HFFc6 (cell line): Measurements from ENCODE around the gene OR10K1. TPM values are rescaled to one million over a fixed set of nuclear protein-coding genes. Genes with fewer than 3 reads are reported as not detected.

Source experiments
- DNase-seq: peaks from one replicate; pipeline ENCODE4 v3.0.0-alpha.2; 2018
- H3K27ac Mint-ChIP-seq: 2 replicates; pipeline ENCODE4 v1.8.0; 2020; ENCODE audit warnings: mild to moderate bottlenecking, mixed read lengths
- H3K27me3 Mint-ChIP-seq: 2 replicates; pipeline ENCODE4 v1.8.0; 2021; ENCODE audit warnings: mild to moderate bottlenecking, moderate library complexity, mixed read lengths; ENCODE audit not compliant: insufficient read depth
- H3K36me3 Mint-ChIP-seq: 2 replicates; pipeline ENCODE4 v1.8.0; 2021; ENCODE audit warnings: low read depth, mixed read lengths
- H3K4me1 Mint-ChIP-seq: 2 replicates; pipeline ENCODE4 v1.8.0; 2020; ENCODE audit warnings: low read depth, mixed read lengths
- H3K4me3 Mint-ChIP-seq: 2 replicates; pipeline ENCODE4 v1.8.0; 2020; ENCODE audit warnings: mild to moderate bottlenecking, moderate library complexity, mixed read lengths
- H3K9me3 Mint-ChIP-seq: 2 replicates; pipeline ENCODE4 v1.8.0; 2020; ENCODE audit warnings: mild to moderate bottlenecking, mixed read lengths
- CTCF ChIP-seq: fragments of 200-600 bp; sonication (generic); IDR thresholded peaks from 2 replicates; pipeline ENCODE4 v1.5.0; 2021; ENCODE audit warnings: antibody characterized with exemption, mild to moderate bottlenecking
- total RNA-seq, 6 experiments: library from RNA; stranded (reverse); fragmentation: NEBNext Ultra II Directional; extraction: Animal tissue kit (Norgen Biotek cat#: 25700); gene quantifications; 2 replicates in 1 of 6; 3 replicates in 5 of 6; pipeline ENCODE4 v1.2.3, GENCODE V29; 2021

Gene OR10K1
- total RNA-seq, 6 experiments from 2014 or later = not detected

- no peak for TF ChIP-seq CTCF
- Mint-ChIP-seq H3K36me3 (no peaks in the 10 kb centered on the region), H3K27ac (no peak overlapping the region), H3K9me3 (peaks cover 8% of the 10 kb centered on the region), H3K4me3 (no peak overlapping the region), H3K27me3 (no peaks in the 10 kb centered on the region; the same call in 1 of the 2 replicates), H3K4me1 (no peaks in the 10 kb centered on the region)
- no peak for DNase-seq
Measured at GRCh38 chr1:158496374-158496773, 34.7 kb downstream of the OR10K1 start.

DNA sequence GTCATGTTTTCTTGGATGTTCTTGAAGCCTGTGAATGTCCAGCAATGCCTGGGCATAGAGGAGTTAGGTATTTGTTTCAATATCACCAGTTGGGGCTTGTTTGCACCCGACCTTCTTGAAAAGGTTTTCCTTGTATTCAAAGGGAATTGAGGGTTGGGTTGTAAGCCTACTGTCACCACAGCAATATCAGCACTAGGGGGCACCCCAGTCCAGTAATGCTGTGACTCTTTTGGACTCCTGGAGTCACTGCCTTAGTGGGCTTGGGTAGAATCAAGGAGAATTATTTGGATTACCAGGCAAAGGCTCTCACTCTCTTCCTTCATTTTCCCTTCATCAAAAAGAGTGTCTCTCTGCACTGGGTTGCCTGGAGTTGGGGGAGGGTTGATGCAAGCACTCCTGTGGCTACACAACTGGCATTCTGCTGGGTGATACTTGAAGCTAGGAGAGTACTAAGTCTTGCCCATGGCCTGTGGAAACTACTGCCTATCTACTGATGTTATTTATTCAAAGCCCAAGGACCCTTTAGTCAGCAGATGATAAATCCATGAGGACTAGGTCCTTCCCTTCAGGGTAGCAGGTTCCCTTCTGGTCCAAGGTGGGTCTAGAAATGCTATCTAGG is 44.8 kb downstream of the OR10K1 start:
- Mint-ChIP-seq H3K4me3 (no peak overlapping the region), H3K9me3 (peaks cover 15% of the 10 kb centered on the region), H3K36me3 (no peaks in the 10 kb centered on the region), H3K27me3 (no peaks in the 10 kb centered on the region; the same call in 1 of the 2 replicates), H3K4me1 (no peaks in the 10 kb centered on the region), H3K27ac (no peak overlapping the region)
- no peak for DNase-seq
- TF ChIP-seq CTCF = peak; percentile 44; the same call in 1 of the 2 replicates

DNA sequence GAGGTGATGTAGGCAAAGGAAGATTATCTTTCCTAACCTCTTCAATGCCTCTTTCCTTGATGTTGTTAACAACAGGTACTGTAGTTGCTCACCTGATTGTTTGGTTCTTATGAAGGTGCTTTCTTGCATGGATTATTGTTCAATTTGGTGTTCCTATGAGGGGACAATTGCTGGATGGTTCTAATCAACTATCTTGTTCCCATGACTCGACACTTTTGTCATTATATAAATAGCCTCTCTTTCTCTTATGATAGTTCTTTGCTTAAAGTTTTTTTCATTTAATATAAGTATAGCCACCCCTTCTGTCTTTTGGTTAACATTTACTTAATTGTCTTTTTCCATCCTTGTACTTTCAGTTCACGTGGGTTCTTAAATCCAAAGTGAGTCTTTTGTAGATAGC is 45.9 kb downstream of the OR10K1 start:
- no peak for DNase-seq
- Mint-ChIP-seq H3K36me3 (no peaks in the 10 kb centered on the region), H3K4me1 (no peaks in the 10 kb centered on the region), H3K9me3 (peaks cover 15% of the 10 kb centered on the region), H3K4me3 (no peak overlapping the region), H3K27ac (no peak overlapping the region), H3K27me3 (no peaks in the 10 kb centered on the region; the same call in 1 of the 2 replicates)
- no peak for TF ChIP-seq CTCF

- DNase-seq = no peak
- Mint-ChIP-seq H3K27ac (no peak overlapping the region), H3K9me3 (peaks cover 15% of the 10 kb centered on the region), H3K4me1 (no peaks in the 10 kb centered on the region), H3K27me3 (no peaks in the 10 kb centered on the region), H3K4me3 (no peak overlapping the region), H3K36me3 (no peaks in the 10 kb centered on the region)
- no peak for TF ChIP-seq CTCF
Measured at GRCh38 chr1:158509471-158510156, 48.0 kb downstream of the OR10K1 start.

DNA sequence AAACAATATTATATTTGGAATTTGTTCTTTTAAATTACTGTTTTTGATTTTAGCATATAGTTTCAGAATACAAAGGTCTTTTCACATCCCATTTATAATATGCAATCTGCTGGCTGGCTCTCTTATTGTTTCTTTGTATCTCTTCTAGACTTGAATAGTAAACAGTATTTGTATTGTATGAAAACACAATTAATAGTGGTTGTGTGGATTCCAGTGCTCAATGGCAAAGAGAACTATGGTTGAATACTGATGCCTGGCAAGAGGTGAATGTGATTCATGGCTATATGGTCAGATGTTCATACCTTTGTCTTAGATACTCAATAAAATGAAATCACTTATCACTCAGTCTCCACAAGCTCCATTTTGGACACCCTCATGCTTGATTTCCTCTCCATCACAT is 55.3 kb downstream of the OR10K1 start:
- DNase-seq = no peak
- TF ChIP-seq CTCF = no peak
- no peaks in the 10 kb centered on the region for H3K27me3 Mint-ChIP-seq
- H3K4me1 Mint-ChIP-seq = no peaks in the 10 kb centered on the region
- no peaks in the 10 kb centered on the region for H3K9me3 Mint-ChIP-seq
- H3K27ac Mint-ChIP-seq = no peak overlapping the region
- H3K4me3 Mint-ChIP-seq = no peak overlapping the region
- H3K36me3 Mint-ChIP-seq = no peaks in the 10 kb centered on the region

Other genes starting within 250 kb of the OR10K1 start
- not detected for gene CD1A, start 207.4 kb upstream of the OR10K1 start, total RNA-seq
- not detected for gene CD1C, start 171.9 kb upstream of the OR10K1 start, total RNA-seq
- gene CD1B, start 130.3 kb upstream of the OR10K1 start, total RNA-seq = not detected
- not detected for gene CD1E, start 107.9 kb upstream of the OR10K1 start, total RNA-seq
- gene OR10T2, start 62.4 kb upstream of the OR10K1 start, total RNA-seq = not detected
- gene OR10K2, start 35.6 kb upstream of the OR10K1 start, total RNA-seq = not detected
- not detected for gene OR10R2, start 10.4 kb downstream of the OR10K1 start, total RNA-seq
- not detected for gene OR6Y1, start 92.6 kb downstream of the OR10K1 start, total RNA-seq
- not detected for gene OR6P1, start 108.7 kb downstream of the OR10K1 start, total RNA-seq
- not detected for gene OR10X1, start 118.1 kb downstream of the OR10K1 start, total RNA-seq
- gene OR10Z1, start 143.4 kb downstream of the OR10K1 start, total RNA-seq = not detected
- not detected for gene SPTA1, start 224.9 kb downstream of the OR10K1 start, total RNA-seq
- gene OR6K2, start 238.8 kb downstream of the OR10K1 start, total RNA-seq = not detected